Activated T-cell treated with anti-CD3 and anti-CD28 coated beads for 1 hour (primary cell): ENCODE data around the gene ASB1.
"Not testable (repeated sequence)": the region's sequence is repeated elsewhere in the genome, so short reads cannot be mapped to it uniquely, and the experiment has no call there.

ENCODE experiments used
- DNase-seq: peaks from one replicate; pipeline ENCODE4 v3.0.0-alpha.2; 2020; ENCODE audit warnings: low read depth

The ASB1 gene

DNA sequence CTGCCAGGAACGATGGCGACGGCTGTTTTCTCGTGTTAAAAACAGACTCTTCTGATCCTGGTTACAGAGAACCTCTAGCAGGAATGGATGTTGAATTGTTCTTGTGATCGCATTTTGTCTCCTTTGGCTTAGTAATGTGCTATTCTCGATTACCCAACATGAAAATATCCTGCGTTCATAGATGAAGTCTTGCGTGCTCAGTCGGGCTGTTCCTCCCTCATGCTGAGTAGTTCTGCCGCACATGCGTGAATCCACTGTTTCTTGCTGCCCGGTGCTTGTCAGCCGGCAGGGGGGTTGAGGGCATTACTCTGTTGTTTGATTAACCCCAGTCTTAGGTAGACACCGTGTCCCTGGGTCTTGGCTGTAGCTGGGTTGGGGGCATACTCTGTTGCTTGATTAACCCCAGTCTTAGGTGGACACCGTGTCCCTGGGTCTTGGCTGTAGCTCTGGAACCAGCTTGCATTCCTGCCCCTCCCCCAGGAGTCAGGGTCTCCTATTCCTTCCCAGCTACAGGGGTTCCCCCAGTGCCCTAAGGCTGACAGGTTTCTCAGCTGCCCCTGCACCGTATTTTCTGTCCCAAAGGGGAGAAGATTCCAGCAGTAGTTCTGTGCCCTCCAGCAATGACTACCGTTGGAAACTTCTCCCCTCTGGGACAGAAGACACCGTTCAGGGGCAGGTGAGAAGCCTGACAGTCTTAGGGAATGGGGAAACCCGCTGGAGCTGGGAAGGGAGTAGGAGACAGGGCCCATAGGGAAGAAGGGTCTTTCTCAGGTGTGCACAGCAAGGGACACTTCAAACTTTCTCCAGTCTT lies 22.1 kb upstream of the ASB1 start:
- DNase-seq: no peak

GRCh38 chr2:238405217-238405555 lies 21.5 kb upstream of the ASB1 start:
- DNase-seq: not testable (repeated sequence)

GRCh38 chr2:238406221-238406997 lies 20.3 kb upstream of the ASB1 start:
- no peak for DNase-seq

DNA sequence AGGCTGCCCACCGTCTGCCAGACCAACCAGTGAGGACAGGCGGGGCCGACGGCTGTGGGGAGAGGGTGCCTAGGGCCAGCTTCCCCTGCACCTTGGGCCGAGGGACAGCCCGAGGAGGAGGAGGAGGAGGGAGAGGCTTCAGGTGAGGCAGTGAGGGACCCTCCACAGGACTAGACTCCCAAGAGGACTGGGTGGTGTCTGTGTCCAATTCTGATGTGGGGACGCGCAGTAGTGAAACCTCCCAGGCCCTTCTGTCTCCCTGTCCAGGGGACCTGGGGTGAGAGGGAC lies 19.8 kb upstream of the ASB1 start:
- DNase-seq: no peak

GRCh38 chr2:238407566-238407965 lies 19.2 kb upstream of the ASB1 start:
- DNase-seq: no peak

- DNase-seq: no peak
Observed at GRCh38 chr2:238408615-238409340, 17.9 kb upstream of the ASB1 start.

GRCh38 chr2:238409341-238410199 lies 17.2 kb upstream of the ASB1 start:
- no peak for DNase-seq

- DNase-seq: no peak
Observed at GRCh38 chr2:238412067-238412767, 14.5 kb upstream of the ASB1 start.

GRCh38 chr2:238413368-238413767 lies 13.4 kb upstream of the ASB1 start:
- DNase-seq: no peak

DNA sequence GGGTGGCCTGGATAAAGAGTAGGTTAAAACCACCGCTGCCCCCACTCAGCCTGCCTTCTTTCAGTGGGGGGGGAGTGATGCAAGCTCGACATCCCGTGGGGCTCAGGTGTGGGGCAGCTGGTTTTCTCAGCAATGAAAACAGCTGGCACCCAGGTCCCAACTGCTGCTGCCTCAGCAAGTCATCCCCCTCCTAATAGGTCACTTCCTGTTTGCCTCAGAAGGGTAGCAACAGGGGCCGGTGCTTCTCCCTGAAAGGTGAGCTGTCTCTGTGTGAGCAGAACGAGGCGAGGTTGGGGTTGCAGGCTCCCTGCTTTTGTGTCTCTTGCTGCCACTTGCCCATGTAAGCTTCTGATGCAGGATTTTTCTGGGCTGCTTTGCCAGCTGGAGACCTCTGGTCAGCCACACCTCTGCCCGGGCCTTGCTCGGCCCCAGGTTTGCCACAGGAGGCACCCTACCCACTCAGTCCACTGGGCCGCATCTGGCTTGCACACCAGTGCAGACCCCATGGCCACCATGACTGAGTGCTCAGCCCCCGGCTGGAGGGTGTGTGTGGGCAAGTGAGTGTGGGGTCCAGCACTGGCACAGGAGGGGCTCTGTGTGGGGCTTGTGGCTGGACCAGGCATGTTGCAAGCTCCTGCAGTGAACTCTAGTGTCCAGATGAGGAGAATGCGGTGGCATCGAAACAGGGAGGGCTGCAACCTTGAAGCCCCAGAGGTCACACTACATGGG lies 11.5 kb upstream of the ASB1 start:
- DNase-seq: no peak

DNA sequence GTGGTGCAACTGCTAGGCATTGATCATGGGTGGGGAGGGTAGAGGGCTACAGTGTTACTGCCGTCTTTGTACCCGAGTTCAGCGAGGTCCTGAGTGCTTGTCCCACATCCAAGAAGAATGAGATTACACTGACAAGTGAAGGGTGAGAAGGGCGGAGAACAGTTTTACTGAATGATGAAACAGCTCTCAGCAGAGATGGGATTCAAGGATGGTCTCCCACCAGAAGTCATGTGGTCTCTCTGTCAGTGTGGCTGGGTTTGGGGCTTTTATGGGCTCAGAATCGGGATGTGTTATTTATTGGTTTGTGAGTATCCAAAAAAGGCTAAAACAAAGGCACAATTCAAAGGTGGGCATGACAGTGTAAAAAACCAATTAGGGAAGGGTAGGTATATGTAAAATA lies 10.8 kb upstream of the ASB1 start:
- DNase-seq: no peak

- DNase-seq: no peak
Observed at GRCh38 chr2:238418196-238418998, 8.3 kb upstream of the ASB1 start.

DNA sequence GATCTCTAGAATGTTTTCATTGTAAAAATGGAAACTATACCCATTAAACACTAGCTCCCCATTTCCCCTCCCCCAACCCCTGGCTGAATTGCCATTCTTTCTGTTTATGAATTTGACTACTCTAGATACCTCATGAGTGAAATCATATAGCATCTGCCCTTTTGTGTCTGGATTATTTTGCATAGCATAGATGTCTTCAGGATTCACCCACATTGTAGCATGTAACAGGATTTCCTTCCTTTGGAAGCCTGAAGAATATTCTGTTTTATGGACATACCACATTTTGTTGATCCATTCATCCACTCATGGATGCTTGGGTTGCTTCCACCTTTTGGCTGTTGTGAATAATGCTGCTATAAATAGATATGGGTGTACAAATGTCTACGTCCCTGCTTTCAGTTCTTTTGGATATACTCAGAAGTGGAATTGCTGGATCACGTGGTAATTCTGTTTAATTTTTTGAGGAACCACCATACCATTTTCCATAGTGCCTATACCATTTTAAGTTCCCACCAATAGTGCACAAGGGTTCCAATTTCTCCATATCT lies 7.7 kb upstream of the ASB1 start:
- DNase-seq: no peak

GRCh38 chr2:238420442-238420841 lies 6.3 kb upstream of the ASB1 start:
- DNase-seq: no peak

- no peak for DNase-seq
Observed at GRCh38 chr2:238420878-238421694, 5.6 kb upstream of the ASB1 start.

DNA sequence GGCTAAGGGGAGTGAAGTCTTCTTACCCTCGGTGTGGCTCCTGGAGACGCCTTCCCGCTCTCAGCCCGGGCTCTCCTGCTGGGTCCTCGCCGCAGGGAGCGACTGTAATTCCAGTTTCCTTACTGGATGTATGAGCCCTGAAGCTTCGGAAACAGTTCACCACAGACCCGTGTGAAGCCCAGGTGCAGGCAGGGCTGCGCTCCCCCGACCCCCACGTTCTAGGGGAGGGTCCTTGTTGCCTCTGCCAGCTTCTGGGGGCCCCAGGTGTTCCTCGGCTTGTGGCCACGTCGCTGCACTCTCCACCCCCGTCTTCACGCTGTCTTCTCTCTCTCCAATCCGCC lies 5.1 kb upstream of the ASB1 start:
- DNase-seq: no peak

GRCh38 chr2:238422285-238422684 lies 4.4 kb upstream of the ASB1 start:
- no peak for DNase-seq

GRCh38 chr2:238422940-238423339 lies 3.8 kb upstream of the ASB1 start:
- no peak for DNase-seq
